Memory B cell (primary cell): ENCODE results near the gene ACBD6.

Experiments
- ATAC-seq: fragments of 150-1000 bp; cut with Tn5 transposase; 2 replicates; pipeline ENCODE4 v1.10.0; 2021; ENCODE audit warnings: low read depth, mild to moderate bottlenecking, moderate library complexity
- DNase-seq, 2 donors: peaks; one replicate each; pipeline ENCODE4 v3.0.0; 2022; ENCODE audit warnings: low spot score in 2 of 2
- H3K27ac Mint-ChIP-seq: one replicate; pipeline ENCODE4 v1.8.0; 2022; ENCODE audit warnings: mild to moderate bottlenecking, moderate library complexity, mixed read lengths
- H3K27me3 Mint-ChIP-seq: one replicate; pipeline ENCODE4 v1.8.0; 2022; ENCODE audit warnings: mixed read lengths
- H3K36me3 Mint-ChIP-seq: one replicate; pipeline ENCODE4 v1.8.0; 2022; ENCODE audit warnings: mild to moderate bottlenecking, mixed read lengths
- H3K4me1 Mint-ChIP-seq: one replicate; pipeline ENCODE4 v1.8.0; 2022; ENCODE audit warnings: mixed read lengths
- H3K4me3 Mint-ChIP-seq: one replicate; pipeline ENCODE4 v1.8.0; 2022; ENCODE audit warnings: mild to moderate bottlenecking, moderate library complexity, mixed read lengths
- H3K9me3 Mint-ChIP-seq: one replicate; pipeline ENCODE4 v1.8.0; 2022; ENCODE audit warnings: mixed read lengths

ACBD6 gene

DNA sequence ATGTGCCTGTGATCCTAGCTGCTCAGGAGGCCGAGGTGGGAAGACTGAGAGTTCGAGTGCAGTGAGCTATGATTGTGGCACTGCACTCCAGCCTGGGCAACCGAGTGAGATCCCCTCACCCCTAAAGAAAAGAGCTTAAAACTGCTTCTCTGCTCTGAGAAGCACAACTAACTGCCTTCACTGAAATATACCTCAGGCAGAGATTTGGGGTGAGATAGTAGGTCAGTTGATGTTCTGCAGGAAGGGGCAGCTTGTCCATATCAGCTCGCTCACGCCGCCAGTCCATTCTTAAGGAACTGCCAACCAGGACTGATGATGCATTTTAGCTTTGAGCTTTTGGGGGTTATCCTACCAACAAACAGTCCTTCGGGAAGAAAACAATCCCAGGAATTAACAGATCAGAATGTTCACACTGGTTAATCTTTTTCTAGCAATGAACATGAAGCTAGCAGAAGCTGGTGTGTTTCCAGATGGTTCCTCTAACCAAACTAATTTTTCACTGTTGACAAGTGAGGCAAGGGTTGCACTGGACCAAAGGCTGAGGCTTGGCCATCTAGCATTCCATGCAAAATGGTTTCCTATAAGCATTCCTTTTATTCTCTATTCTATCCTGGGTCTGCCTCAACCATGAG lies 240.7 kb downstream of the ACBD6 start:
- ATAC-seq: no peak
- Mint-ChIP-seq H3K36me3 (no peaks in the 10 kb centered on the region), H3K27ac (no peak overlapping the region), H3K4me1 (no peaks in the 10 kb centered on the region), H3K4me3 (no peak overlapping the region), H3K9me3 (no peaks in the 10 kb centered on the region), H3K27me3 (peaks cover 20% of the 10 kb centered on the region)
- DNase-seq: no peak

DNA sequence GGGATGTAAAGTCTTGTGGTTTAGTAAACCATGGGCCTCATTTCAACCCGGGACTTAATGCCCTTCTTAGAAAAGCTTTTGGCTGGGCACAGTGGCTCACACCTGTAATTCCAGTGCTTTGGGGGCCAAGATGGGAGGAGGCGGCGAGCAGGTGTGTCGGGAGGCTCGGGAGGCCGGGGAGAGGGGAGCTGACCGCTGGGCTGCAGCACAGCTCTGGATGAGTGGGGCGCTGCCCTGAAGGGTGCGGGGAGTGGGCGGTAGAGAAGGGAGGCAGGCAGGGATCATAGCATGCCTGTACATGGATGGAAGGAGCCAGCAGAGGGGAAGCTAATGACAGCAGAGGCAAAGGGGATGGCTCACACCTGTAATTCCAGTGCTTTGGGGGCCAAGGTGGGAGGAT lies 241.3 kb downstream of the ACBD6 start:
- no peaks in the 10 kb centered on the region for H3K9me3 Mint-ChIP-seq
- H3K36me3 Mint-ChIP-seq: no peaks in the 10 kb centered on the region
- H3K4me1 Mint-ChIP-seq: no peaks in the 10 kb centered on the region
- H3K27ac Mint-ChIP-seq: no peak overlapping the region
- no peak for ATAC-seq
- DNase-seq: no peak
- H3K4me3 Mint-ChIP-seq: no peak overlapping the region
- H3K27me3 Mint-ChIP-seq: peaks cover 23% of the 10 kb centered on the region

DNA sequence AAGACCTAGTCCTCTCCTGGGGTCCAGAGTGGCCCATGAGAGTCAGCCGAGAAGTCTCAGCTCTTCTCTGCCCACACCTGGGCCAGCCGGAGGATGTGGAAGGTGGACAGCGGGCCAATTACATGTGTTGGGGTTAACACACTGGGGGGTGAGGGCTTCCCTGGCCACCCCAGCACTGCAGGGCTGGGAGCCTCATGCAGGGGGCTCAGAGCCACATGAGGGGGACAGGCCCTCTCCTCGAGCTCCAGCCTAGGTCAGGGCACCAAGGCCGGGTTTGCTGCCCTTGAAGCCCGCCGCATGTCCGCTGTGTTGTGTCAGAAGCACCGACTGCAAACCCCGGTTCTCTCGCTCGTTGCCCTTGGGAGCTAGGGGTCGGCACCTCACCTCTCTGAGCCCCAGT lies 241.8 kb downstream of the ACBD6 start:
- Mint-ChIP-seq H3K36me3 (no peaks in the 10 kb centered on the region), H3K9me3 (no peaks in the 10 kb centered on the region), H3K27me3 (peaks cover 25% of the 10 kb centered on the region), H3K4me3 (no peak overlapping the region), H3K27ac (no peak overlapping the region), H3K4me1 (no peaks in the 10 kb centered on the region)
- DNase-seq: no peak
- no peak for ATAC-seq

DNA sequence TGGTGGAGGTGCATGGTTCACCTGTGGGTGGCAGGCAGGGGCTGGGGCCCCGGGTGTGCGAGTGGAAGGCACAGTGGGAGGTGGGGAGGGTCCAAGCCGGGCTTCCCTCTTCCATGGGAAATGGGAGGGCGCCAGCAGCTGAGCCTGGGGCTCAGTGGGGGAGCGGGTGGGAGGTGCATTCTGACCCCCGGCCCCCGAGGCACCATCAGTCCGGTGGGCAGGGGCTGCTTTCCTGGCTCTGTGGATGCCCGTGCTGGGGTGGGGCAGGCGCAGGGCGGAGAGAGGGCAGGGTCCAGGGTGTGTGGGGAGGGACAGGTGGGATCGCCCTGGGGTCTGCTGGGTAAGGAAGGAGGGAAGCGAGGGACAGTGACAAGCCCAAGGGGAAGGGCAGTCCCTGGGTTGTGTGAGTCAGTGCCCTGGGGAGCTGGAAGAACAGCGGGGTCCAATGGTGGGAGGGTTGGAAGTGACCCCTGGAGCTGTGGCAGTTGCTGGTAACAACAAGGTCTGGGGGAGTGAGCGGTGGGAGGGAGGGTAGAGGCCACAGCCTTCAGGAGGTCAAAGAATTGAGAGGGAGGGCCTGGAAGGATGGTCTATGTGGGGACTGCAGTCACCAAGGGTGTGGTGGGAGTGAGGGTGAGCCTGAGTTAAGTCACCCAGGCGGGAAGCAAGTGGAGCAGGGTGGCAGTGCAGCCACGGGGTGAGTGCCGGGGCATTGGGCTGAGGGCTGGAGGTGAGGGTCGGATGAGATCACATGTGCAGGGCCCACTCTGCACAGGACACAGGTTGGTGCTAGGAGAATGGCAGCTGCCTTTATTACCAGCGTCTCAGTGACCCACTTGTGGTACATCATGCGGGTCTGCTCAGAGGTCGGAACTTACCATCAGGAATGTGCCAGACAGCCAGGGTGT lies 242.7 kb downstream of the ACBD6 start:
- H3K4me1 Mint-ChIP-seq: no peaks in the 10 kb centered on the region
- no peak overlapping the region for H3K4me3 Mint-ChIP-seq
- H3K36me3 Mint-ChIP-seq: no peaks in the 10 kb centered on the region
- DNase-seq: no peak
- no peak for ATAC-seq
- H3K9me3 Mint-ChIP-seq: no peaks in the 10 kb centered on the region
- peaks cover 25% of the 10 kb centered on the region for H3K27me3 Mint-ChIP-seq
- no peak overlapping the region for H3K27ac Mint-ChIP-seq

DNA sequence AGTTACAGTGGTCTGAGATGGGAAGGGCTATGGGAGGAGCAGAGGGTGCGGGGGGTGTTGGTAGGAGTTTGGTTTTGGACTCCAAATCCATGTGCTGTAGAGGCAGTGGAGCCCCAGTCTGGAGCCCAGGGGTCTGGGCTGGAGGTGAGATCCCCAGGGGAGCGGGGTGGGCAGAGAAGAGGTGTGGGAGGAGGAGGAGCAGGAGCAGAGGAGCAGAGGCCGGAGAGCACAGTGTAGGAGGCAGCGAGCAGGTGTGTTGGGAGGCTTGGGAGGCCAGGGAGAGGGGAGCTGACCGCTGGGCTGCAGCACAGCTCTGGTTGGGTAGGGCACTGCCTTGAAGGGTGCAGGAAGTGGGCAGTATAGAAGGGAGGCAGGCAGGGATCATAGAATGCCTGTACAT lies 243.4 kb downstream of the ACBD6 start:
- Mint-ChIP-seq H3K9me3 (no peaks in the 10 kb centered on the region), H3K36me3 (no peaks in the 10 kb centered on the region), H3K4me1 (no peaks in the 10 kb centered on the region), H3K27me3 (peaks cover 27% of the 10 kb centered on the region), H3K4me3 (no peak overlapping the region), H3K27ac (no peak overlapping the region)
- ATAC-seq (no peak), DNase-seq (no peak)

DNA sequence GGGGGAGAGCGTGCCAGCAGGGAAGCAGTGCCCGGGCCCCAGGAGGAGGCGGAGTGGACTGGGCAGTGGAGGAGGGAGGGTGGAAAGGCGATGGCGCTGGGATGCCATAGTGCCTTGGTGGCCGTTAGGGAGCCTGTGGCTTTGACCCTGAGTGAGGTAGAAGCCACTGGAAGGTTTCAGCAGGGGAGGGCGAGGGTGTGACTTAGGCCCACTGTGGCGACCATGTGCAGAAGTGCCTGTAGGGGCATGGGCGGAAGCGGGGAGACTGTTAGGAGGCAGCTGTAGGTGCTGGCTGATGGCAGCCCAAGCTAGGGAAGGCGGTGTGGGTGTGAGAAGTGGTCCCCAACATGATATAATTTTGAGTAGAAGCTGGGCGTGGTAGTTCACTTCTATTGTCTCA lies 244.1 kb downstream of the ACBD6 start:
- no peak overlapping the region for H3K27ac Mint-ChIP-seq
- no peak overlapping the region for H3K4me3 Mint-ChIP-seq
- H3K9me3 Mint-ChIP-seq: no peaks in the 10 kb centered on the region
- H3K4me1 Mint-ChIP-seq: no peaks in the 10 kb centered on the region
- peaks cover 30% of the 10 kb centered on the region for H3K27me3 Mint-ChIP-seq
- ATAC-seq (no peak), DNase-seq (no peak)
- no peaks in the 10 kb centered on the region for H3K36me3 Mint-ChIP-seq

DNA sequence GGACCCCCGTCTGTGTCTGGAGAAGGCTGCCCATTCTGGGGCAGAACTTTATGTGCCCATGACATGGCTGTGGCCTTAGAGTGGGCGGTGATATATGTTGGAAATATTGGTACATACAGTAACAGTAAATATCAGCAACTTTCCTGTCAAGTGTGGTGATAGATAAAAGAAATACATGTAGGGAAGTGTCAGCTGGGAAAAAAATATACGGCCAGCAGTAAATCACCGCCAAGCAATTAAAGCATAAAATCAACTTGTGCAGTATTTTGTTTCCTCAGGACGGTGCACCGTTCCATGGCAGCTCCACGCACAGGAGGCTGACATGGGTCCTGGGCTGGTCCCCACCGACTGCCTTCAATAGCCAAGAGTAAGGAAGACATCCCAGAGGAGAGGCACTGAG lies 244.9 kb downstream of the ACBD6 start:
- H3K27ac Mint-ChIP-seq: no peak overlapping the region
- peaks cover 34% of the 10 kb centered on the region for H3K27me3 Mint-ChIP-seq
- no peak overlapping the region for H3K4me3 Mint-ChIP-seq
- no peaks in the 10 kb centered on the region for H3K36me3 Mint-ChIP-seq
- peaks cover 1% of the 10 kb centered on the region for H3K4me1 Mint-ChIP-seq
- no peaks in the 10 kb centered on the region for H3K9me3 Mint-ChIP-seq
- DNase-seq (no peak), ATAC-seq (no peak)

DNA sequence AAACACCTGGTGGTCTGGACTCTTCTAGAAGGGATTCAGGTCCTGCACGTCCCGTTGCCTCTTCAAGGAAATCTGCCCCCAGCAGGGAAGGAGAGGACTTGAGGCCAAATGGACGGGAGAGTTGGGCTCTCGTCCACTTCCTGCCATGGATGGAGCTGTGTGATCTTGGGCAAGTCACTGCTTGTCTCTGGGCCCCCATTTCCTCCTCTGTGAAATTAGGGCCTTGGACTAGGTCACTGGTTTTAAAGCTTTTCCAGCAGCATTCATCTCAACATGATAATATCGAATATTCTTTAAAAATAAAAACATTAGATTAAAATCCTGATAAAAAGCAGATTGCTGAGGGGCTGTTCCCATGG lies 245.4 kb downstream of the ACBD6 start:
- no peak overlapping the region for H3K4me3 Mint-ChIP-seq
- no peaks in the 10 kb centered on the region for H3K9me3 Mint-ChIP-seq
- H3K27ac Mint-ChIP-seq: no peak overlapping the region
- H3K36me3 Mint-ChIP-seq: no peaks in the 10 kb centered on the region
- peaks cover 35% of the 10 kb centered on the region for H3K27me3 Mint-ChIP-seq
- ATAC-seq (no peak), DNase-seq (no peak)
- H3K4me1 Mint-ChIP-seq: peaks cover 3% of the 10 kb centered on the region

DNA sequence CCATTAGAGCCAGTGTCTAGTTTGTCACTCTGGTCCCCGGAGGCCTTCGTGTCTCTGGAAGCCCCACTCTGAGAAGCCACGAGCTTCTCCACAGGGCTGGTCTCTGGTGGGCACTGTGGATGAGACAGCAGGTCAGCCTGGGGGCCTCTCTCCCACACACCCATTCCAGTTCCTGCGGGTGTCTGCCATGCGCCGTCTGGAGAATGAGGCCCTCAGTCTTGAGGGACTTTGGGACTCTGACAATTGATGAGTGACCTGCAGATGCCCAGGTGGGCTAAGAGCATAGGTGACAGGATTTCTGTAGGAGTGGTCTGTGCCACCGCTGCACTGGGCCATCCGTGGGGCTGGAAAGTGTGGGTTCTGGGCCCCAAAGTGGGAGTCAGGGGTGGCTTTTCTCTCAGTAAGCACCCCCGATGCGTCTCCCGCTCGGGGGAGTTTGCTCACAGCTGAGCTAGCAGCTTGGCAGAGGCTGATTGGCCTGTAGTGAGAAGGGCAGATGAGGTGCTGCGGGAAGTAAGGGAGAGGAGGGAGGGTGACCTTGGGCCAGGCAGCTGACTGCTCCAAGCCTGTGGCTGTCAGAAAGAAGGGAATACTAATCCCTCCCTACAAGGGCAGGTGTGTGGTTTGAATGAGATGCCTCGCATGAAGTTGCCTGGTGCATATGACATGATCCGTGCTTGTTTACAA lies 245.9 kb downstream of the ACBD6 start:
- no peaks in the 10 kb centered on the region for H3K36me3 Mint-ChIP-seq
- no peak for ATAC-seq
- no peak for DNase-seq
- H3K4me3 Mint-ChIP-seq: no peak overlapping the region
- no peaks in the 10 kb centered on the region for H3K9me3 Mint-ChIP-seq
- H3K27ac Mint-ChIP-seq: no peak overlapping the region
- H3K4me1 Mint-ChIP-seq: peaks cover 3% of the 10 kb centered on the region
- H3K27me3 Mint-ChIP-seq: peaks cover 36% of the 10 kb centered on the region

DNA sequence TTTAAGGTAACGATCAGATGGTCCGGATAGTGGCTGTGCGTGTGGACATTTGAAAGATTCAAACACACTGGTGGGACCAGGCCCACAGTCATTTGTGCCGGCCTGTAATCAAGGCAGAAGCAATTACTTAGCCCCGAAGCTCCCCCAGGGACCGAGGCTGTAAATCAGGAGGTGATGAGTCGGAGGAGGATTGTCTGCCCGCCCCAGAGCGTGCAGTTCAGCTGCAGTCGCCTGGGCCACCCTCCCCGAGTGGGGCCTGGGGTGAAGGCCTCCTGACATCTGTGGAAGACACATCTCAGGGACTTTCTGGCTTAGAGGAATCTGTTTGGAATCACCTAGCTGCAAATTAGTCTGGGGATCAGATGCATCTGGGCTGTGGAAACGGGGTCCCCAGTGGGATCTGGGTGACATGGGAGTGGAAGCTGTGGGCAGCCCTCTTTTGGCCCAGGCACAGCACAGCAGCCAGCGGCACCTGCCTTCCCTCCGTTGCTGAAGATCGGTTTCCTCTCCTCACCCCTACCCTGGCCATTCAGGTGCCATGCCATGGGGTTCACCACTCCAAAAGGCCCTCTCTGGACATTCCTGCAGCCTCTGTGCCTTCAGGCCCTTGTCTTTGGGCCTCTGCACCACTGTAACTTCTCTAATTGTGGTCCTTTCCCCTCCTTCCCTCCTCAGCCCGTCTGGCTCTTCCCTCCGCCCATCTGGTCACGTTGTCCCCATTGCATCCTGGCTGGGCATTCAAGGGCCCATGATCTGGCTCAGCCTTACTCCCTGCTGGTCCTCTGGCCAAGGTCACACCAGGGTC lies 246.6 kb downstream of the ACBD6 start:
- H3K27ac Mint-ChIP-seq: no peak overlapping the region
- ATAC-seq: no peak
- H3K27me3 Mint-ChIP-seq: peaks cover 40% of the 10 kb centered on the region
- H3K4me1 Mint-ChIP-seq: peaks cover 3% of the 10 kb centered on the region
- no peak for DNase-seq
- H3K36me3 Mint-ChIP-seq: no peaks in the 10 kb centered on the region
- H3K4me3 Mint-ChIP-seq: no peak overlapping the region
- H3K9me3 Mint-ChIP-seq: no peaks in the 10 kb centered on the region

DNA sequence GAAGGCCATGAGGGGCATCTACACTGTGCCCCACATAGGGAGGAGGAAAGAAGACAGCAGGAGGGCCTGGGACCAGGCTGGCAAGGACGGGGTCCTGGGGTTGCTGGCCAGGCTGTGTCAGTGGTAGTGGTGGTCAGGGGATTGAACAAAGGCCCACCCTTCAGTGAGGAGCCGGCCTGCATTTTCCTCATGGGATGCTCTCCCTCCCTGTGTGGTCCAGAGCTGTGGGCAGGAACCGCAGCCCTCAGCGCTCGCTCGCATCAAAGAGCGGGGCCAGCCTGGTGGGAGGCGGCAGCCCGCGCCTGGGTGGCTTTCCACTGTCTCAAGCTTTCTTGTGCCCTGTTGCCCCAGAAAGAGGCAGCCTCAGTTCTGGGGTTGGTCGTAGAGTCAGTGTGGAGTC lies 247.5 kb downstream of the ACBD6 start:
- ATAC-seq (no peak), DNase-seq (no peak)
- peaks cover 3% of the 10 kb centered on the region for H3K4me1 Mint-ChIP-seq
- no peaks in the 10 kb centered on the region for H3K36me3 Mint-ChIP-seq
- H3K27me3 Mint-ChIP-seq: peaks cover 44% of the 10 kb centered on the region
- H3K9me3 Mint-ChIP-seq: no peaks in the 10 kb centered on the region
- no peak overlapping the region for H3K4me3 Mint-ChIP-seq
- no peak overlapping the region for H3K27ac Mint-ChIP-seq

DNA sequence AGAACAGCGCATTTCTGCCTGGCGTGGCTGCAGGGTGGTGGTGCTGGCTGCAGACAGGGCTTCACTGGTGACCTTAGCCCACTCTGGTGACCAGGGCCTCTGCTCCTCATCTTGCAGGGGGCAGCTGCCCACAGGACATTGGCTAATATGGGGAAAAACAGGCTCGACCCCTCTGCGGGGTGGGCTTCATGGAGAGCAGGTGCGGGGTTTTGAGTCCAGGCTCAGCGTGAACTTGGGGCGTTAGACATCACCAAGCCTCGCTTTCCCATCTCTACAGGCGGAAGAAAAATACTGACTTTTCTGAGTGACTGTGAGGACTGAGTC lies 247.9 kb downstream of the ACBD6 start:
- Mint-ChIP-seq H3K9me3 (no peaks in the 10 kb centered on the region), H3K4me1 (peaks cover 3% of the 10 kb centered on the region), H3K4me3 (no peak overlapping the region), H3K36me3 (no peaks in the 10 kb centered on the region), H3K27me3 (peaks cover 47% of the 10 kb centered on the region), H3K27ac (no peak overlapping the region)
- ATAC-seq: no peak
- DNase-seq: no peak

DNA sequence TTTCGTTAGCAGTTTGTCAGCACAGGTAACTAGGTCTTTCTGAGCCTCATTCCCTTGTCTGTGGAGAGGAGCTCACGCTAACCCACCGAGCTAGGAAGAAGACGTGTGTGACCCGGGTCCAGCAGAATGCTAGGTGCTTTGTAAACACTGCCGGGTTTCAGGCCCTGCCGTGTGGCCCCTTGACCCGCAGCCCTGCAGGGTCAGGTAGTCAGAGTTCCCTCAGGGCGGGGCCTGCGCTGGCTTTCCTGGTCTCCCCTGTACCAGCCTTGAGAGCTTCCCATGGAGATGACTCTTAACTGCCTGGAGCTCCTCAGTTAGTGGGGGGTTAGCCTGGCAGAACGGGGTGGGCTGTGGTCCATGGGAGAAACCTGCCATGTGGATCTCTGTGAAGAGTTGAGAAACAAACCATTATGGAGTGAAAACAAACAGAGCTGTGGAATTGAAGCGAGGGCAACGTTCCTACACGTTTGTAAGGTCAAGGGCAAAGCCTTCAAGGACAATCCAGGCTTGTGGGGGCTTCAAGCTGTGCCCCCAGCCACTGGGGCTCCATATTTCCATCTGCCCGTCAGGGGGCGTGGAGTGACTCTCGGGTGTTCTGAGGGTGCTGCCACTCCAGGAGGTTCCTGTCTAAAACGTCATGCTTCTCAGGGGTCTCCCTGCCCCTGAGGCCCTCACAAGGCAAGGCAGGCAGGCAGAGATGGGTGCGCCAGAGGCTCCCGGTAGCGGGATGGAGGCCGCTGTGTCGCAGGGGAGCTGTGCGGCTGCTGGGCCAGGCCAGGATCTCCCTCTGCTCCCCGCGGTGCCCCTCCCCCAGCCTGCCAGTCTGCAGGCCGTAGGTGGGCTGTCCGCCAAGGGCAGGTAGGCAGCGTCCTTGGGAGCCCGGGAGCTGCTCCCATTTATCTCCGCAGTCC lies 248.5 kb downstream of the ACBD6 start:
- Mint-ChIP-seq H3K4me1 (peaks cover 3% of the 10 kb centered on the region), H3K9me3 (no peaks in the 10 kb centered on the region), H3K27me3 (peaks cover 43% of the 10 kb centered on the region), H3K27ac (no peak overlapping the region), H3K4me3 (no peak overlapping the region), H3K36me3 (no peaks in the 10 kb centered on the region)
- DNase-seq (no peak), ATAC-seq (no peak)
